ENCODE measurements around the gene CAMK2A.

- TF ChIP-seq POLR2A (IDR thresholded peaks at IDR 0.05): no peak
- TF ChIP-seq, protein P1, sequence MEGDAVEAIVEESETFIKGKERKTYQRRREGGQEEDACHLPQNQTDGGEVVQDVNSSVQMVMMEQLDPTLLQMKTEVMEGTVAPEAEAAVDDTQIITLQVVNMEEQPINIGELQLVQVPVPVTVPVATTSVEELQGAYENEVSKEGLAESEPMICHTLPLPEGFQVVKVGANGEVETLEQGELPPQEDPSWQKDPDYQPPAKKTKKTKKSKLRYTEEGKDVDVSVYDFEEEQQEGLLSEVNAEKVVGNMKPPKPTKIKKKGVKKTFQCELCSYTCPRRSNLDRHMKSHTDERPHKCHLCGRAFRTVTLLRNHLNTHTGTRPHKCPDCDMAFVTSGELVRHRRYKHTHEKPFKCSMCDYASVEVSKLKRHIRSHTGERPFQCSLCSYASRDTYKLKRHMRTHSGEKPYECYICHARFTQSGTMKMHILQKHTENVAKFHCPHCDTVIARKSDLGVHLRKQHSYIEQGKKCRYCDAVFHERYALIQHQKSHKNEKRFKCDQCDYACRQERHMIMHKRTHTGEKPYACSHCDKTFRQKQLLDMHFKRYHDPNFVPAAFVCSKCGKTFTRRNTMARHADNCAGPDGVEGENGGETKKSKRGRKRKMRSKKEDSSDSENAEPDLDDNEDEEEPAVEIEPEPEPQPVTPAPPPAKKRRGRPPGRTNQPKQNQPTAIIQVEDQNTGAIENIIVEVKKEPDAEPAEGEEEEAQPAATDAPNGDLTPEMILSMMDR (IDR thresholded peaks at IDR 0.05): no peak
Measured at GRCh38 chr5:150252489-150252888, 37.1 kb downstream of the CAMK2A start.
